ENCODE measurements around the gene PLXNA2.

DNA sequence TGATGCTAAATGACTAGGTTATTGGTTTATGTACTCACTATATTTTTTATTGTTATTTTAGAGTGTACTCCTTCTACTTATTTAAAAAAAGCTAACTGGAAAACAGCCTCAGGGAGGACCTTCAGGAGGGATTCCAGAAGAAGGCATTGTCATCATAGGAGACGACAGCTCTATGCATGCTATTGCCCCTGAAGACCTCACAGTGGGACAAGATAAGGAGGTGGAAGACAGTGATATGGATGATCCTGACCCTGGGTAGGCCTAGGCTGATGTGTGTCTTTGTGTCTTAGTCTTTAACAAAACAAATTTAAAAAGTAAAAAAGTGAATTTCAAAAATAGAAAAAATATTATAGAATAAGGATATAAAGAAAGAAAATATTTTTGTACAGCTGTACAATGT lies 177.6 kb downstream of the PLXNA2 start:
- TF ChIP-seq TAF1 (IDR thresholded peaks at IDR 0.05; ENCODE audit: borderline replicate concordance, insufficient read depth, low read length) (no peak), POLR2AphosphoS5 (IDR thresholded peaks at IDR 0.05; ENCODE audit: low read depth, low read length) (no peak), SIN3A (IDR thresholded peaks at IDR 0.05; ENCODE audit: borderline replicate concordance, insufficient read depth, low read length) (no peak)
